Progenitor cell of endocrine pancreas (in vitro differentiated cells): ENCODE measurements around the gene KTI12. TPM values are rescaled to one million over a fixed set of nuclear protein-coding genes. Genes with fewer than 3 reads are reported as not detected.
"Not testable (repeated sequence)": the region's sequence is repeated elsewhere in the genome, so short reads cannot be mapped to it uniquely, and the experiment has no call there.

Experiments
- DNase-seq: peaks from one replicate; pipeline ENCODE4 v3.0.0; 2021; ENCODE audit warnings: low spot score; ENCODE audit not compliant: unreplicated experiment
- H3K27ac Mint-ChIP-seq: 2 replicates; pipeline ENCODE4 v1.8.0; 2021; ENCODE audit warnings: mild to moderate bottlenecking, moderate library complexity, mixed read lengths
- H3K27me3 Mint-ChIP-seq: 2 replicates; pipeline ENCODE4 v1.8.0; 2021; ENCODE audit warnings: mixed read lengths
- H3K36me3 Mint-ChIP-seq: 2 replicates; pipeline ENCODE4 v1.8.0; 2022; ENCODE audit warnings: mixed read lengths; ENCODE audit not compliant: insufficient read depth
- H3K4me1 Mint-ChIP-seq: 2 replicates; pipeline ENCODE4 v1.8.0; 2021; ENCODE audit warnings: low read depth, mixed read lengths
- H3K4me3 Mint-ChIP-seq: 2 replicates; pipeline ENCODE4 v1.8.0; 2021; ENCODE audit warnings: low read depth, mild to moderate bottlenecking, moderate library complexity, mixed read lengths
- H3K9me3 Mint-ChIP-seq: 2 replicates; pipeline ENCODE4 v1.8.0; 2021; ENCODE audit warnings: low read depth, mixed read lengths
- CTCF ChIP-seq: fragments of 200-600 bp; sonication (generic); IDR thresholded peaks from one replicate; pipeline ENCODE4 v1.5.0; 2021; ENCODE audit warnings: antibody characterized with exemption, mild to moderate bottlenecking; ENCODE audit not compliant: unreplicated experiment
- total RNA-seq: library from RNA; stranded (reverse); gene quantifications from 2 replicates; pipeline ENCODE4 v1.2.1, GENCODE V29; 2021

The KTI12 gene
- total RNA-seq, 1 donor from 2014 or later, result 8.3 TPM

GRCh38 chr1:52037909-52038308, 4.3 kb upstream of the KTI12 start:
- Mint-ChIP-seq H3K4me1 (peaks cover 5% of the 10 kb centered on the region), H3K36me3 (peaks cover 5% of the 10 kb centered on the region), H3K9me3 (no peaks in the 10 kb centered on the region), H3K4me3 (no peak overlapping the region), H3K27ac (peak overlapping the region; percentile 64), H3K27me3 (no peaks in the 10 kb centered on the region)
- TF ChIP-seq CTCF, result no peak
- no peak for DNase-seq

GRCh38 chr1:52037402-52037814, 3.8 kb upstream of the KTI12 start:
- Mint-ChIP-seq H3K27me3 (no peaks in the 10 kb centered on the region), H3K4me1 (peaks cover 10% of the 10 kb centered on the region), H3K36me3 (peaks cover 5% of the 10 kb centered on the region), H3K9me3 (no peaks in the 10 kb centered on the region), H3K4me3 (no peak overlapping the region), H3K27ac (no peak overlapping the region)
- no peak for DNase-seq
- TF ChIP-seq CTCF, result no peak

- DNase-seq, result no peak
- peaks cover 14% of the 10 kb centered on the region for H3K36me3 Mint-ChIP-seq
- H3K27me3 Mint-ChIP-seq, result no peaks in the 10 kb centered on the region
- H3K4me3 Mint-ChIP-seq, result peak overlapping the region; percentile 89
- H3K27ac Mint-ChIP-seq, result peak overlapping the region; percentile 96
- H3K9me3 Mint-ChIP-seq, result no peaks in the 10 kb centered on the region
- H3K4me1 Mint-ChIP-seq, result peaks cover 28% of the 10 kb centered on the region
- TF ChIP-seq CTCF, result no peak
These were observed 407 bp upstream of the KTI12 start for GRCh38 chr1:52034050-52034384.

GRCh38 chr1:52032785-52033131, 852 bp downstream of the KTI12 start:
- no peak for DNase-seq
- H3K9me3 Mint-ChIP-seq, result no peaks in the 10 kb centered on the region
- TF ChIP-seq CTCF, result no peak
- H3K4me3 Mint-ChIP-seq, result peak overlapping the region; percentile 89
- peaks cover 35% of the 10 kb centered on the region for H3K4me1 Mint-ChIP-seq
- peak overlapping the region; percentile 96 for H3K27ac Mint-ChIP-seq
- H3K27me3 Mint-ChIP-seq, result no peaks in the 10 kb centered on the region
- H3K36me3 Mint-ChIP-seq, result peaks cover 14% of the 10 kb centered on the region

- no peak for TF ChIP-seq CTCF
- Mint-ChIP-seq H3K9me3 (no peaks in the 10 kb centered on the region), H3K4me3 (peak overlapping the region; percentile 89), H3K36me3 (peaks cover 16% of the 10 kb centered on the region), H3K4me1 (peaks cover 35% of the 10 kb centered on the region), H3K27me3 (no peaks in the 10 kb centered on the region), H3K27ac (peak overlapping the region; percentile 96)
- no peak for DNase-seq
These were observed 1.4 kb downstream of the KTI12 start for GRCh38 chr1:52032124-52032784.

GRCh38 chr1:52028839-52029238, 4.8 kb downstream of the KTI12 start:
- H3K4me3 Mint-ChIP-seq, DNase-seq, H3K27me3 Mint-ChIP-seq, H3K27ac Mint-ChIP-seq, H3K9me3 Mint-ChIP-seq: not testable (repeated sequence)
- H3K36me3 Mint-ChIP-seq, result peaks cover 21% of the 10 kb centered on the region
- peaks cover 31% of the 10 kb centered on the region for H3K4me1 Mint-ChIP-seq
